GM19023 (cell line): ENCODE data around the gene WDR4.
"Not testable (repeated sequence)": the region's sequence is repeated elsewhere in the genome, so short reads cannot be mapped to it uniquely, and the experiment has no call there.

ENCODE experiments used
- ATAC-seq: cut with Tn5 transposase; IDR thresholded peaks from one replicate; pipeline ENCODE4 v1.9.1; 2021; ENCODE audit warnings: mild to moderate bottlenecking, moderate library complexity; ENCODE audit not compliant: unreplicated experiment

Gene WDR4

DNA sequence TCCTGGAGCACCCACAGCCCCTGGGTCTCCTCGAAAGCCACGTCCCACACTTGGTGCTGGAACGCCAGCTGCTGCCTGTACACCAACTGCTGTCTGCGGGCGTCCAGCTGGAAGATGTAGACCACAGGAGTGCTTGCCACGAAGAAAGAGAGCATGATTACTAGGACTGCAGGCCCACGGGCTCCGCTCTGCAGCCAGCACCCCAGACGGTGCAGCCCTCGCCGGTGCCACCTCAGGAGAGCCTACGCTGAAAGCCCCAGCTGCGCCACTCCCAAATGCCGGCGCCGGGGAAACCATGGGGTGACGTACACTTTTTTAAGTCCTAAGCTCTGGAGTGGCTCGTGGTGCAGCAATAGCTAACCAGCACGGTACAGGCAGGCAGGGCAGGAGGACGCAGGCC lies 25.7 kb downstream of the WDR4 start:
- no peak for ATAC-seq

DNA sequence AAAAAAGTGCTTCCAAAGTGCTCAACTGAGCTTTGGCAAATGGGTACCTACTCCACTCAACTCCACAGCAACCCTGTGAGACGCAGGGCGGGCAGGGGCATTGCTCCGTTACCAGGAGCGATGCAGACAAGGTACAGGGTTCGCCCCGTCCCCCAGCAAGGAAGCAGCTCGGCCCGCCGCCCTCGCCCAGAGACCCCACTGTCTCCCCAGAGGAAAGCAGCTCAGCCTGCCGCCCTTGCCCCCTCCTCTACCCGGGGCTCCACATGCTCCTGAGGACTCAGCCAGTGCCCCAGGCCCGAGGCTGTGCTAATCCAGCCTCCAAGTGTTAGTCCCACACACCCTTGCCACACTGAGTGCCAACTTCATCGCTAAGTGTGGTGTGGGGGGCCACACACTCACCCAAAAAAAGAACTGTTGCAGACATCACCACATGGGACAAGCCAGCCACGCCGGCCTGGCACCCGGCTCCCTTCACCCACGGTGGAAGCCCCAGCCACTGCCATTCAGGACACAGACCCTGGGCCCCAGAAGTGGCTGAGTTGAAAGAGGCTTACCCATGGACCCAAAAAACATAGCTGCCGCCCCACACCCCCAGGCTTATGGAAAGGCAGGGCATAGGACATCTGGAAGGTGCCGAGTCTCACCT lies 26.3 kb downstream of the WDR4 start:
- ATAC-seq: no peak

DNA sequence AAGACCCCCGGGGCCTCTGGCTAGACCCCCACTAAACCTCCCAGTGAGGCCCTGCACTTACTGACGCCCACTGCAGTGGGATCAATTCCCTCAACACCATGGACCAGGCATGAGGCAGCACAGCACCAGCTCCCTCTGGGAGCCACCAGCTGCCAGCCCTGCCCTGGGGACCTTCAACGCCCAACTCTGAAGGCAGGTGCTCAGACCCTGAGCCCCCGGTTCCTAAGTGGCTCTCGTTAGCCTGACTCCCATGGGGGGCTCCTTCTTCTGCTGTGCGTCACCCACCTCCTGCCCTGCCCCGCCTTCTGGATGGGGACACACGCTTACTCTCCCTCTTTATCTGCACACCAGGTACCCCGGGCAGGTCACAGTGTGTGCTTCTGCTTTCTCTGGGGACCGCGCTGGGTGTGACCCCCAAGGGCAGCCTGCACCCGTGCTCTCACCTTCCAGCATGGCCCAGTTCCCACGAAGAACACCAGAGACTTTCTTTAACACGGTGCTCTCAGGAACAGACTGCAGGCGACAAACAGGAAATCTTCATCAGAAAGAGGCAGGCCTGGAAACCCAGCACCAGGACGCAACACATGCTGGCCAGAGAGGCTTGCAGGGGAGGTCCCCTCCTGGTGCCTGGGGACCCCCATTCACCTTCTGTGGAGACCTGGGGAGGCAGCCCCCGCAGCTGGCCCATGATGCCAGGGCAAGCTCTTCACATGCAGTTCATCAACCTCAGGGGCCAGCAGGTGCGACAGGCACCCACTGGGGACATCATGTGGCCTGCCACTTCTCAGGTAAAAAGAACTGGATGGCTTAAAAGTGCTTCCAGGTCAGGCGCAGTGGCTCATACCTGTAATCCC lies 27.3 kb downstream of the WDR4 start:
- ATAC-seq: no peak

DNA sequence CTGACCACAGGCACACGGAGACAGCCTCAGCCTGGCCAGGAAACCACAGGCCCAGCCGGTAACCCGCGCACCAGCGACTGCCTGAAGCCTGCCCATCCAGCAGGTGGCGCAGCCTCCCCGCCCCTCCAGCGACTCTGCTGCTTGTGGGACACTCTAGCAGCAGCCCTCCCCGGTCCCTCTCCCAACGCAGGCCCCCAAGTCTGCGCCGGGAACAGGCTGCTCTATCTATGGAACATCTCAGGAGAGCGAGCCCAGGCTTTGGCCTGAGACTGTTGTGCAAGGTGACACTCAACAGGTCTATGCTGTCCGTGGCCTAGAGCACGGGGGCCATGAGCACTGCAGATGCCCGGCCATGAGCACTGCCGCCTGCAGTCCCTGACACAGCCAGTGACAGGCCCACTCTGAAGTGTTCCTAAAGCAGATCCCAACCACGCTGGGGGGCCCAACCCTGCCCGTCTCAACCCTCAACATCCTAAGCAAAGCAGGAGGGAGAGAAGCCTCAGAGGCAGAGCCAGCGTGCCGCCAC lies 28.4 kb downstream of the WDR4 start:
- ATAC-seq: no peak

DNA sequence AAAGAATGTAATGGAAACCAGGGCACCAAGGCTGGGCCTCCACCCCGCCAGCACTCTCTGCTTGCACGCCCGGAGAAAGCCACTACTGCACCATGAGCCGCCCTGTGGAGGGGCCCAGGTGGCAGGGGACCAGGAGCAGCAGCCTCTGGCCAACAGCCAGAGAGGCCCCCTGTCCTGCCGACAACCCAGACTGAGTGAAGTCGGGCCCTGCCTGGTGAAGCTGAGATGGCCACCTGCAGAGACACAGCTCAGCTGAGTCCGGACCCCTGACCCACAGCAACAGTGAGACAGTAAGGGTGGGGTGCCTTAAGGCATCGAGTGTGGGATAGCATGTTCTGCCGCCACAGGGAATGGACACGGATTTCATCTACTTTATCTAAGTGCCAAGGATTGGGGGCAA lies 28.9 kb downstream of the WDR4 start:
- ATAC-seq: no peak

DNA sequence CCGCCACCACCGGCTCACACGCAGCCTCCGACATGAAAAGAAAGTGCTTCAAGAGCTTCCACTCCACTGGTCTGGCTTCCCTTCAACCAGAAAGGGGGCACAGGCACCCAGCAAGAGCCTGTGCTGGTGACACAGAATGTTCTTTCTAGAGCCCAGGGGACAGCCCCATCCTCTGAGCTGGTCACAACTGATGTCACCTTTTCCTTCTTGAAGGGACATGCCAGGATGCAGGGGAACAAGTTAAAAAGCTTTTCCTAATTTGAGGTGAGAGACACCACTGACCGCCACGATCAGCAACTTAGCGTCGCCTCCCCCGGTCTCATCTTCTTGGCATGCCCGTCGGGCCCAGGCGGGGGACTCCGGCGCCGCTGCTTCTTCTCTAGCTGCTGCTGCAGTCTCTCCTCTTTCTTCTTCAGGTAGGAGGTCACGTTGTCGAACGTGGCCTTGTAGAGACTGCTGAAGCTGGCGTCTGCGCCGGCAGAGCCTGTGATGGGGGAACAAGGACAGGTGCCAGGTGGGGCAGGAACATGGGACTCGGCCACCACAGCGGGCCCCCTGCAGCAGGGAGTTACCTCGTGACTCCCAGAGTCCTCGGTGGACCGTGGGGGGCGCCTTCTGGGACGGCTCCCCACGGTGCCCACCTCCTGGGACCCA lies 29.5 kb downstream of the WDR4 start:
- no peak for ATAC-seq

DNA sequence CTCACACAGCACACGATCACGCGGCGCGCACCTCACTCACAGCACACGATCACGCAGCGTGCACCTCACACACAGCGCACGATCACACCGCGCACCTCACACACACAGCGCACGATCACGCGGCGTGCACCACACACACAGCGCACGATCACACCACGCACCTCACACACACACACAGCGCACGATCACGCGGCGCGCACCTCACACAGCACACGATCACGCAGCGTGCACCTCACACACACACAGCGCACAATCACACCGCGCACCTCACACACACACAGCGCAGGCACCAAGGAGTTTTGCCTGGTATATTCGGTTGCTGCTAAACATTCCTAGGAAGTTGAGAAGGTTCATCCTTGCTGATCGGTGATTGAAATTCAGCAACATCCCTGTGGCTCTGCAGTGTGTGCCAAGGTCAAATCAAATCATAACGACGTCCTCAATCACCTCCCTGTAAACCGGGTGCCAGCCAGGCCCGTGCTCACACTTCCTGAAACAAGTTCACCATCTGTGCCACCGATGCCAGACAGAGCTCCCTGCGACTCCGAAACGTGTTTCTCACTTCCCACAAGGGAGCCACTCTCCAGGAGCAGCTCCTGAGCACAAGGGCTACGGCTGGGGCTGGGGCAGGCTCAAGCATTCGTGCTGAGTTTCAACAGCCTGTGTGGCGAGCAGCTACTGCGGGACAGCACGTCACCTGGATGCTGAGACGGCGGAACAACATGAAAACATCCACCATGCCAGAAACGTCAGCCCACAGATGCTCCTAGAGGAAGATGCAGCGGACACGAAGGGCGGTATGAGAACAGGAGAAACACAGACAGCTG lies 30.2 kb downstream of the WDR4 start:
- ATAC-seq: no peak

DNA sequence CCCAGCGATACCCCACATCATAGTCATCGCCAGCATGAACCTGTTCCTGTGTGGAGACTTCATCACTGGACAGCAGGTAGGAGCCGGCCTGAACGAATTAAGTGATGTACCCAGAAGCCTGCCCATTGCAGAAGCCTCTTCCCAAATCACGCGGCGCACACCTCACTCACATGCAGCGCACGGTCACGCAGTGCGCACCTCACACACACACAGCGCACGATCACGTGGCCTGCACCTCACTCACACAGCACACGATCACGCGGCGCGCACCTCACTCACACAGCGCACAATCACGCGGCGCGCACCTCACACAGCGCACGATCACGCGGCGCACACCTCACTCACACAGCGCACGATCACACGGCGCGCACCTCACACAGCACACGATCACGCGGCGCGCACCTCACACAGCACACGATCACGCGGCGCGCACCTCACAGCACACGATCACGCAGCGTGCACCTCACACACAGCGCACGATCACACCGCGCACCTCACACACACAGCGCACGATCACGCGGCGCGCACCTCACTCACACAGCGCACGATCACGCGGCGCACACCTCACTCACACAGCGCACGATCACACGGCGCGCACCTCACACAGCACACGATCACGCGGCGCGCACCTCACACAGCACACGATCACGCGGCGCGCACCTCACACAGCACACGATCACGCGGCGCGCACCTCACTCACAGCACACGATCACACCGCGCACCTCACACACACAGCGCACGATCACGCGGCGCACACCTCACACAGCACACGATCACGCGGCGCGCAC lies 31.0 kb downstream of the WDR4 start:
- not testable (repeated sequence) for ATAC-seq

DNA sequence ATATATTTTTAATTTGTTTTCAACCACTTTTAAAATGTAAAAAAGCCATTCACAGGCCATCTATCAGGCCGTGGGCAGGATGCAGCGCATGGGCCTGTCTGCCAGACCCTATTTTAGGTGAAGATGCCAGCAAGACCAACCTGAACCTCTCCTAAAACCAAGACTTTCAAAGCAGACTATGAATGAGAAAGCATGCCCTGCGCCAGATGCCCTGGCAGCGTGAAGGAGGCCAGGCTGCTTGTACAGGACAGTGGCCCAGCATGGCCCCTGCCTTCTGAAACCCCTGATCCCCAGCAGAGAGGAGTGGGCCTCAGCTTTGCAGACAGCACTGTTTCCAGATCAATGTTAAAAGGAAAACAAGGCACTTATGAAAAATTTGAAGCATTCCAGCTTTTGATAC lies 31.6 kb downstream of the WDR4 start:
- ATAC-seq: no peak

DNA sequence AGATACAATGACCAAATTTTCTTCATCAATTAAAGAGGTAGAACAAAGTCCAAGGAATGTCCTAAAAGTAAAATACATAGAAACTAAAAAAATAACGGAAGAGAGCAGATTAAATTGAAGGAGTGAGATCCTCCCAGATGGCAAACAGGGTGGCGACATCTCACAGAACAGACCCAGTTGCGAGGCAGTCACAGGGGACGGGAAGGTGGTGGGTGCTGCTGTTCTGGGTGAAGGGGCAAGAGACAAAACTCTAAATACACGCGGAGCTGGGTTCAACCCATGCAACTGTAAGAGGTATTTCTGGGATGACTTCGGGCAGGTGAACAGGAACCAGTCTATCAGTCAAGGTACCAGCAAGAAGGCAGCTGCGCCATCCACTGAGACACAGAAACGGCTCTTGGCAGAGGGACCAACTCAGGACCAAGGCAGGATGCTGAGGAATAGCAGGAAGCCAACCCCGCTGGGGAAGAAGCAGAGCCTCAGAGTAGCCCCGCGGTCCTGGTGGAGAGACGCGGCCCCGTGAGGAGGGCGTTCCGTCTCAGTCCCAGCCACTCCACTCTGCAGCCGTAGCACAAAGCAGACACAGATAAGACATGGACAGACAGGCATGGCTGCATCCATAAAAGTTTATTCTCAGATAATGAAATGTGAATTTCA lies 32.2 kb downstream of the WDR4 start:
- no peak for ATAC-seq

DNA sequence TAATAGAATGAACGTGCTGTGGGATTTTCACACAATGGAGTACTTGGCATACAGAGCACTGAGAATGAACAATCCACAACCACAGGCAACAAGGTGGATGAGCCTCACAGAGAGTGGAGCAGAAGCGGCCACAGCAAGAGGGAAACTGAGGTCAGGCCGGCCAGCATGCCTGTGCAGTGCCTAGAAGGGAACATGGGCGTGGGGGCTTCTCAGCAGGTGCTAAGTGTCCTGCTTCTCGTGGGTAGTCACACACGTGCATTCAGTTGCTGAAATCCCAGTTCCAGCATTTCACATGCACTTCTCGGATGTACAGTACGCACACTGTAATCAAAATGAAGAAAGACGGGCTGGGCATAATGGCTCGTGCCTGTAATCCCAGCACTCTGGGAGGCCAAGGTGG lies 33.1 kb downstream of the WDR4 start:
- ATAC-seq: no peak

DNA sequence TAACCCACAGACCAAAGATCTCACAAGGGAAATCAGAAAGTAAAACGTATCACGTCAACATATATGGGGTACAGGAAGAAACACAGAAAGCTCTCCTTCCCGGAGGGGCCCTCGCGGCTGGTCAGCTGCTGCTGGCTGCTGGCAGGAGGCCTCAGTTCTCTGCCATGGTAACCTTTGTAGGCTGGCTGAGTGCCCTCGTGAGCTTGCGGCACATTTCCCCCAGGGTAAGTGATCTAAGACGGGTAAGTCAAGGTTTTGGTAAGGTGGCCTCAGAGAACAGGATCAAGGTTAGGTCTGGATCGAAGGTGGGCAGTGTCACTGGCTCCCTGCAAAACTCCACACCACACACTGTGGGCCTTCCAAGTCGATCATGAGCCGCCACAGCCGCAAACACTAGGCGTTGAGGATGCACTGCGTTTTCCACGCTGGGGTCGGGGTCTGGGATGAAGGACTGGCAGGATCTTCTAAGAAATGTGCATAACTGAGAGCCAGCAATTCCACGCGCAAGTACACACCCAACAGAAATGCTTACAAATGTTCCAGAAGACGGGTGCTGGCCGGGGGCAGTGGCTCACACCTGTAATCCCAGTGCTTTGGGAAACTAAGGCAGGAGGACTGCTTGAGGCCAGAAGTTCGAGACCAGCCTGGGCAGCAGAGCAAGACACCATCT lies 33.9 kb downstream of the WDR4 start:
- ATAC-seq: no peak

DNA sequence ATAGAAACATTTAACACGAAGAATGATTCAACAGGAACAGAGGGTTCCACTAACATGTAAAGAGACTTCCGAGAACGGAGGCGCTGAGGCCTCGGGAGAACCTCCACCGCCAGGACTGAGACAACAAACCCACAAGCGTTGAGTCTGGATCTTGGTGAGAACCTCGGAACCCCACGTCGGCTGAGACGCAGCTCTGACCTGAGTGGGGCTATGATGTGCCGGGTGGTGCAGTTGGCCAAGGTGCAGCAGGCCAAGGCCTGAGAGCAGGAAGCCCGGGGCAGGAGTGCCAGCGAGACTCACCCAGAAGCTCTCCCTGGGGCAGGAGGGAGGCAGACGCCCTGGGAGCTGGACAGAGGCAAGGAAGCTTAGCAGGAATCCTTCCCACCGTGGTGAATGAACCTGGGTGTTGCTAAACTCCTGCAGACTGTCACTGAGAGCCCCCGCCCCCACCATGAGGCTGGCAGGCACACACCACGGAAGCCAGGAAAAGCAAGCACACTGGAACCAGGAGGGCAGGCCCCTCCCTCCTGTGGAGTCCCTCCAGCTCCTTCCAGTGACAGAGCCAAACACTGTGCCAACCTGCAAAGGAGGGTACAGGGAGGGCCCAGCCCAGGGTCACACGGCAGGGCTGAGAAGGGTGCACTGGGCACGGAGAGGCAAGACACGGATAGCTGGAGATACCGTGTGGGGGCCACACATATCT lies 34.8 kb downstream of the WDR4 start:
- no peak for ATAC-seq

DNA sequence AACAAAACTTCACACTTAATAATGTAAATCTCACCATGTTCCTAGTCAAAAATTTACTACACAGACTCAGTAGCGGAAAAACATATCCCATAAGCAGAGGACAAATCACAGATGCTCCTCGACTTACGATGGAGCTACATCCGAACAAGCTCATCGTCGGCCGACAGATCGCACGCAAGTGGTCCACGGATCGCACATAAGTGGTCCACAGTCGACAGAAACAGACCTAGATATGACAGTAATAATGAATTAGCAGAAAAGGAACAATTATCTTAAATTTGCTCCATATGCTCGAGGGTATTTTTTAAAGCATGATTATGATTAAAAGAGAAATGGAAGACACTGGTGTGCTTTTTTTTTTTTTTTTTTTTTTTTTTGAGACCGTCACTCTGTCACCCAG lies 36.3 kb downstream of the WDR4 start:
- ATAC-seq: no peak

DNA sequence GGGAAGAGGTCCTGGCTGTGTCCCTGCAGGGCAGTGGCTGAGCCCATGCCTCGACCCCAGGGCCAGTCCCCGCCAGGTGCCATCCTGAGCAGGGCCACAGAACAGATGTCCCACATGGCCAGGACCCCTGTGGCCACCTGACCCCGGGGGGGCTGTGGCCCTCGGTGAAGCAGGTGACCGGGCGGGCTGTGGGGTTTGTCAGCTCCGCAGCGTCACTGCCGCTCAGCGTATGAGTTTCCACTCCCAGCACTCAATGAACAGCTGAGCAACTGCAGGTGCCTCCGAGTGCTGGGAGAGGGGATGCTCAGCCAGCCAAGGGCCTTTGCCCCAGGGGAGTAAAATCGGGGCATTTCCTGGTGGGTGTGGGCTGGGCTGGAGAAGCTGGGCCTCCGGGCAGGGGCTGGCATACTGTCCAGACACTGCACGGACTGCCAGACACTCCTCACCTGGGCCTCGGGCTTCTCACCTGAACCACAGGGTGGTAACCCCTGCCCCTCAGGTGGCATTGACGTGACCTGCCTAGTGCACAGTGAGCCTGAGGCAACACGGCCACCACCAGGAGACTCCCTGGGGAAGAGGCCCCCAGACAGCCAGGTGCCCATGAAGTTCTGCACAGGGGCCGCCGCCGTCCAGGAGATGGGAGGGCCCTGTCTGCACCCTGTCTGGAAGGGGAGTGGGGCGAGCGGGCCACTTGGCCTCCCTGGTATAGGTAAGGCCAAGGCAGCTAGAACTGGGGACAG lies 37.3 kb downstream of the WDR4 start:
- not testable (repeated sequence) for ATAC-seq

DNA sequence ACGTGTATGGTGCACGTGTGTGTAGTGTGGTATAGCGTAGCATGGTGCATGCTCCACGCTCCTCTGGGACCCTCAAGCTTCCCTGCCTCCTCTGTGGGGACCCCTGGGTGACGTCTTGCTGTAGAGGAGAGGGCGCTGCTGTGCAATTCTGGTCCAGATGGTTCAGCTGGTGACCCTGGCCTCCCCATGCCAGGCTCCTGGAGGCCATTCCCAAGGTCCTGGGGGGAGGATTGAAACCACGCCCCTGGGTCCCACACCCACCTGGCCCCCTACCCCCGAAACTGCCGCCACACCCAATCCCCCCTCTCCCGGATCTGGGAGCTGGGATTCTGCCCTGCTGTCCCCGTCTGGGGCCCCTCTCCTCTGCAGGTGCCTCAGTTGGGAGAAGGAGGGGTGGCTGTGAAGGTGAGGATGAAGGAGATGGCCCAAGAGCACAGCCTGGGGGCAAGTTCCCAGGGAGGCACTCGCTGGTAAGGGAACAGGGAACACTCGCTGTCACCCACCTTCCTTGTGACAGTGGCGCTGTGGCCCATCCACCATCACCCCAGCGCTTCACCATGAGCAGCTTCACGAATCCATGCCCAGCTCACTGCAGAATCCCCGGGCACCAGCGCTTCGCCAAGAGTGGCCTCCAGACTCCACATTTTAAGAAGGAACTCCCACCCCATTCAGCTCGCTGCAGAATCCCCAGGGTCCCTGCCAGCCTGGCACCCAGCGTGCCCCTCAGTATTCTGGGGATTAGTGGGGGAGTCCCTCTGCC lies 38.0 kb downstream of the WDR4 start:
- no peak for ATAC-seq
